ENCODE results near the gene FAM8A1.

The FAM8A1 gene

DNA sequence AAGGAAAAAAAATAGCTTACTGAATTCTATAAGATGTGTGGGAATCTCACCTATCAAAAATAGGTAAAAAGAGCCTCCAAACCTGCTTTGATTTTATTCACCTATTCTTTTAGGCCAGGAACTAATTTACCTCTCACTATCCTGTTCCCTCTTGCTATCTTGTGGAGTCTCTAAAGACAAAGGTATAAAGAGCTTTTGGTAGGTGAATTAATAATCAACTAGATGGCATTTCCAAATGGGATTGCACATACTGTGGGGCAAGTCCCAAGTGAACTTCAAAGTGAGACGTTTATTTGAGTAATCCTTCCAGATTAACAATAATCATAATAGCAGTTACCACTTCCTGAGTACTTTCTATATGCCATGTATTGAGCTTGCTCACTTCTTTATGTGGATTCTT, 2.8 kb downstream of the FAM8A1 start:
- no peak for DNase-seq (ENCODE audit: low spot score)

DNA sequence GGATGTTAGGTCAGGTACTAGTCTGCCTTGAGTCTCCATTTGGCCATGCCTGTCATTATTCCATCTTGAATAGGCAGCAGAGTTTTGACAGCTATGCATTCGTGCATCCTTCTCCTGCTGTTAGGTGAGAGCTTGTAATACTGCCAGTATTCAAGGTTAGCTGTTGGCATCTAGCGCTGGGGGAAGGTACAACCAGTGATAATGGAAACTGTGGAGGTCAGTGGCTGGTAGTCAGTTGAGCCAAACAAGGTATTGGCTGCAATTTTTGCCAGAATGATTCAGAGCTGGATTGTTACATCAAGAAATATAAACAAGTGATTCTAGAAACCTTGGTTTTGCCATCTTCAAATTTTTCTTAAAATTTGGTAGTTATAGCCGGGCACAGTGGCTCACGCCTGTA, 6.5 kb downstream of the FAM8A1 start:
- no peak for DNase-seq (ENCODE audit: low spot score)

DNA sequence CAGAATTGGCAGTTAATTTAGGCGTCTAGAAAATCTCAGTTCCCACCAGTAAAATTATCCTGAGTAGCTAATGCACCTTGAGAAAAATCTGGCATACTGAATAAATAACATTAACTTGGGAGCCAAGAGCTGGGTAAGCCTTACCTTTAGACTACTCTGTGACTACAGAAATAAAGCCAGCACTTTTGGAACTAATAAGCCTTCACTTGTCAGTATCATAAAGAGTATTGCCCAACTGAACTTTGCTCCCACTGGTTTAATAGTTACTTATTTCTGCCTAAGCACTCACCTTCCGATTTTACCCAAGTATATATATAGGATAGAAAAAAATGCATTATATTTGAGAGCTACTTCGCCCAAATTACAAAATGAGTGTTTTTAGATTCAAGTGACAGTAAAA, 10.7 kb downstream of the FAM8A1 start:
- DNase-seq (ENCODE audit: low spot score), result peak; percentile 13

DNA sequence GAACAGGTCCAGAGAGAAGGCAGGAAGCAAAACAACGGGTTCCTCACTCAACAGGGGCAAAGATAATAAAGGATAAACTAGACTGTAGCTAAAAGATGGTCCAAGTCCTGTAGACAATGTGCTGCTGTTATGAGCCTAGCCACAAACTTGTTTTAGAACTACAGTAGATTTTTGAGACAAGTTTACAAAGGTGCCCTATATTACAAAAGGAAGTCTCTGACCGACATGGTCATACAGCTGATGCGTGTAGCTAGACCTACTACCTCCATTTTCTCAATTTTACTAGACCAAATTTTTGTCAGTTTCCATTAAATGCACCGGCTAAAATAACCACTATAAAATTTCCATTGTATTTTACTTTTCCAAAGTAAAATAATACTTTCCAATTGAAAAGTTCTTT, 11.9 kb downstream of the FAM8A1 start:
- DNase-seq (ENCODE audit: low spot score), result no peak

DNA sequence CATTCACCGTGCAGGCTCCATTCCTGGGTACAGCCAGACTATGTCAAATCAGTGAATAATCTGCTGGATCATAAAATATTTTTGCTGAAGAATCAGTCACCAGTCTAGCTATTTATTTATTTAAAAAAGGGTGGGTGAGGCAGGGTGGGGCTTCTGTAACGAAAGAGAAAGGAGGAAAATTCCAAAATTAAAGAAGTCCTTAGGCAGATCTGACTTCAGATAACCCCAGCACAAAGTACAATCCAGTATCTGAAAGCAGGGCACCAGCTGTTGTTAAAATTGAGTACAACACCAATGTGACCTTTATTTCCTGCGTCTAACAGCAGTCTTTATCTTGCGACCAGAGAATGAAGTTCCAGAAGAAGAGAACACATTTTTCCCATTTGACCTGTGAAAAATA, 15.7 kb downstream of the FAM8A1 start:
- no peak for DNase-seq (ENCODE audit: low spot score)

DNA sequence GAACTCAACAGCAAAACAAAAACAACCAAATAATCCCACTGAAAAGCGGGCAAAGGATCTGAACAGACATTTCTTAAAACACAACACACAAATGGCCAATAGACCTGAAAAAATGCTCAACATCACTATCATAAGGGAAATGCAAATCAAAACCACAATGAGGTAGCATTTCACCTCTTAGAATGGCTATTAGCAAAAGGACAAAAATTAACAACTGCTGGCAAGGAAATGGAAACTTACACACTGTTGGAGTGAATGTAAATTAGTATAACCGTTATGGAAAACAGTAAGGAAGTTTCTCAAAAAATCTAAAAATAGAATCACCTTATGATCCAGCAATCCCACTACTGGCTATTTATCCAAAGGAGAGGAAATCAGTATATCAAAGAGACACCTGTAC, 20.9 kb downstream of the FAM8A1 start:
- DNase-seq (ENCODE audit: low spot score), result no peak

DNA sequence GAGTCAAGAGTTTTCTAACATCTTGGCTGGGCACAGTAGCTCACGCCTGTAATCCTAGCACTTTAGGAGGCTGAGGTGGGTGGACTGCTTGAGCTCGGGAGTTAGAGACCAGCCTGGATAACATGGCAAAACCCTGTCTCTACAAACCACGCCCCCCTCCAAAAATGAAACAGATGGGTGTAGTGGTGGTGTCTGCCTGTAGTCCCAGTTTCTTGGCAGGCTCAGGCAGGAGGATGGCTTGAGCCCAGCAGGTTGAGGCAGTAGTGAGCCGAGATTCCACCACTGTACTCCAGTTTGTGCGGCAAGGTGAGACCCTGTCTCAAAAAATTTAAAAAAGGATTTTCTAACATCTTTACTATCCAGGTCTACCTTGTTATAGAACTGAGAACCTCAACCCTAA, 22.0 kb downstream of the FAM8A1 start:
- no peak for DNase-seq (ENCODE audit: low spot score)

DNA sequence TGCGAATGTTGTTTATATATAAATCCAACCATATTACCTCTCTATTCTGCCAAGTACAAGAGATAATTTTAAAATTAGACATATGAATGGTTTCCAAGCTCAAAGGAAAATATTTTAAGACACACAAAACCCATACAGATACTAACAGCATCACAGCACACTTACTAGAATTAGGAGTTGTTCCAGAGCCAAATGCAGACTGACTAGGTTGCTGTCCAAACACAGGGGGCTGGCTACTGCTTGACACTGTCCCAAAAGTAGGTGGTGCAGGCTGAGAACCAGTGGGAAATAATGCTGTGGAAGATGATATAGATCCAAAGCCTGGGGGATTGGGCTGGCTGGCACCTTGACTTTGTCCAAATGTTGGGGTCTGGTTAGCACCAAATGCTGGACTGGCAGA, 24.3 kb downstream of the FAM8A1 start:
- no peak for DNase-seq (ENCODE audit: low spot score)

DNA sequence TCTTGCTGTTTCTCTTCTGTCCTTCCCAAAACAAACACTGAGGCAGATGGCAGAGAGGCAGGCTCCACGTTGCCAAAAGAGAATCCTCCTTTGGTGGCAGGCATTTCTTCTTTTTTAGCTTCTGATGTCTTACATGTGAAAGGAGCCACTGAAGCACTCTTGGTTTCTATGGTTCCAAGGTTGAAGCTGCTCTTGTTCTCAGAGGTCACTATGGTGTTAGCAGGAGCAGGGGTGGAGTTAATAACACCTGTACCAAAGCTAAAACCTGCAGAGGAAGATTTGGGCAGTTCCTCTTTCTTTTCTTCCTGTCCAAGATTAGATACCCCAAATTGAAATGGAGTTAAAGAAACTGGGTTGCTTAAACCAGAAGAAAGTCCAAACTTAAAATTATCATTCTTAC, 28.8 kb downstream of the FAM8A1 start:
- DNase-seq (ENCODE audit: low spot score), result no peak

DNA sequence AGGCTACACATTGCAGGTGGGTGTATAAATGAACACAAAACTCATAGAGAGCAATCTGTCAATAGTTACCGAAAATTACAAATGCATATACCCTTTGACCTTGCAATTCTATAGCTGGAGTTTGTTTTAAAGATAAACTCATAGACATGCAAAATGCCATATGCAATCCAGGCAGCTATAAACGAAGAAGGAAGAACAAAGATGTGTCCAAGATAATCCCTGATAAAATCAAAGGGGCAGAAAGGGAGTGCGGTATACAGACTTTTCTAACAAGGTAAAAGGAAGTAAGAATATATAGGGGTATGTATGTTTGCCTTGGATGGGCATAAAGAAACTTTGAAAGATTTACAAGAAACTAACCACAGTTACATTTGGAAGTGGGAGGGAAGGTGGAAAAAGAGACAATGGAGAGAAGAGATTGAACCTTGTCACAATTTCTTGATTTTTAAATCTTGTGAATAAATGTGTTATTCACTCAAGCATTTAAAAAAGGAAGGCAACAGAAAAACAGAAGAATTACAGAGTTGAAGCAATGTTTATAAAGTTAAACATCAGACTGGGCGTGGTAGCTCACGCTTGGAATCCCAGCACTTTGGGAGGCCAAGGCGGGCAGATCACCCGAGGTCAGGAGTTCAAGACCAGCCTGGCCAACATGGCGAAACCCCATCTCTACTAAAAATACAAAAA, 29.9 kb downstream of the FAM8A1 start:
- DNase-seq (ENCODE audit: low spot score), result no peak

DNA sequence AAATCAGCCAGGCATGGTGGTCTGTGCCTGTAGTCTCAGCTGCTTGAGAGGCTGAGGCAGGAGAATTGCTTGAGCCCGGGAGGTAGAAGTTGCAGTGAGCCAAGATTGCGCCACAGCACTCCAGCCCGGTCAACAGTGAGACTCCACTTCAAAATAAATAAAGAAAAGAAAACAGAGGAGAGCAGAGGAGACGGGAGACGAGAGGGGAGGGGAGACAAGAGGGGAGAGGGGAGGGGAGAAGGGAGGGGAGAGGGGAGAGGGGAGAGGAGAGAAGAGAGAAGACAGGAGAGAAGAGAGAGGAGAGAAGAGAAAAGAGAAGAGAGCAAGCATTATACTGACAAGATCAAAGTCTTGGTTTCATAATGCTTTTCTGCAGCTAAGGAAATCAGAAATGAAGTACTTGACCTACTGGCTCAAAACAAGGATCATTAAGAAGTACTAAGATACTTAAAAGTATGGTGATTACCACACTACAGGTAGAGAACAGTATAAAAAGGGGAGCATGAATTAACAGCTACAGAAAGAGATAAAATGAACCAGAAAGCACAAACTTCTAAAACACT, 30.5 kb downstream of the FAM8A1 start:
- no peak for DNase-seq (ENCODE audit: low spot score)

DNA sequence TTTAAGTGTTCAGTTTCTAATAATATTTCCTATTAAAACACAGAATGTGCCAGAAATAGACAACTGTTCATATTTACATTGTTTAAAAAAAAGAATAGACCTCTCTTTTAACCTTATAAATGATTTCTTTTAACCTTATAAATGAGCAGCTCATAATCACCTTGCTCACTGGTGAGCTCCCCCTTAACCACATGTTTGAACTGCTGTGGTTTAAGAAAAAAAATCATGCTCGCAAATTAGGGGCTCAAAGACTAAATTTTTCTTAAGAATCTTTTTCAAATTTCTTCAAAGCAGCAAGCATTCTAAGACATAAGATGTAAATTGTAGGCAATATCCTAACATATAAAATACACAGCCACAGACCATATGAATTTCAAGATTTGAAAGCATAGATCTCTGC, 32.8 kb downstream of the FAM8A1 start:
- no peak for DNase-seq (ENCODE audit: low spot score)

DNA sequence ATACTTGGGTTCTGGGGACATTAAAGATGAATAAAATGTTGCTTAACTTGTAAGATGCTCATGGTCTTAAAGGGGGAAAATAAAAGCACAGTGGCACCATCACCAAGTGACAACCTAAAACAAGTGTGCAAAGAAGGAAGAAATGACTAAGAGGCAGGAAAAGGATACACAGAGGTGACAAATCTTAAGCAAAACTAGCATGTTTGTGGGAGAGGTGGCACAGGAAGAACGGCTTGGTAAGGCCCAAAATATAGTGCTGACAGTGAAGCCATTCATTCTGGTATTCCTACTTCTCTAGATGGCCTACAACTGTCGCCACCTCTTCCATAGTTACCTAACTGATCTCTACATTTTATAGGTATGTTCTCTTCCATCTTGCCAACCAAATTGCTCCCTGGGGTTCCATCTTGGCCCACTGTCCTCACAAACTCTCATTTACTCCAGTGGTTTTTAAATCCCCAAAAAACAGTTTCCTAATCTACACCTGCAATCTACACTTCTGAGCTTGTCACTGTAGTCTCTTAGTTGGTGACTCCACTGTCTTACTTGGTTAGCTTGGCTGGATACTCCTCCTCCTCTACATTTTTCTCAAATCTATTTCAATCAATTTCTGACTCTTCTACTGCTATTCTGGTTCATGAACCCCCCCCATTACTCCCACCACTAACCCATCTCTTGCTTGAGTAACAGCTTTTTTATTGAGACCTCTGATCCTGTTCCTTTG, 33.5 kb downstream of the FAM8A1 start:
- no peak for DNase-seq (ENCODE audit: low spot score)

DNA sequence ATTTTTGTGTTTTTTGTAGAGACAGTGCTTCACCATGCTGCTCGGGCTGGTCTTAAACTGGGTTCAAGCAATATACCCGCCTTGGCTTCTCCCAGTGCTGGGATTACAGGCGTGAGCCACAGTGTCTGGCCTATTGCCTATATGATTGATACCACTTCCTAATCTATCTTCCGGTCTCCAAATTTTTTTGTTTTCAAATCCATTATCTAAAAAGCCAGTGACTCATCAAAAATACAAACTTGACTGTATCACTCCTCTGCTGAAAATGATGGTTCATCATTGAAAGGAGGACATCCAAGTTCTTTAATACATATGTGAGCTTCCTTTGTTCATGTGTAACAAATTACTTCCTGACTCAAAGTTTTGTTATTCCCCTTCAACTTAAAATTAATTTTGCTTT, 35.5 kb downstream of the FAM8A1 start:
- no peak for DNase-seq (ENCODE audit: low spot score)

DNA sequence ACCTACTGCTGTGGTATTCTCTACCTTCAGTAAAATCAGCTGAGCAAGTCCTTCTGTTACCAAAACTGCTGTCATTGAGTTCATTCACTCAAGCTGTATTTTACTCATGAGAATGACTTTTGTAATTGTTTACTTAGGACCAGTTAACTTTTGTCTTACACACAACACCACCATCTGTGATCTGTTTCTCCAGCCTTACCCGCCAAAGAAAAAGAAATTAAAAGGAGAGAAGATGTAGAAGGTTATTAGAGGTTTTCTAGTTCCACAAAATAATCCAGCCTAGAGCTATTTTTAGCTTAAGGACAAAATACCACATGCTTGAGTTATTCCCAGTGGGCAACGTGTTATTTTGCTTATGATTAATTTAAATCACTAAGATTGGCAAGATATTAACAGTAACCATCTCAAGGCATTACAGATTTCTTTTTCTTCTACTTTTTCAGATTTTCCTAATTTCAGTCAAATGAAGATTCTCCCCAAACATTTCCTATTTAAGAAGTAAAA, 38.2 kb downstream of the FAM8A1 start:
- no peak for DNase-seq (ENCODE audit: low spot score)

DNA sequence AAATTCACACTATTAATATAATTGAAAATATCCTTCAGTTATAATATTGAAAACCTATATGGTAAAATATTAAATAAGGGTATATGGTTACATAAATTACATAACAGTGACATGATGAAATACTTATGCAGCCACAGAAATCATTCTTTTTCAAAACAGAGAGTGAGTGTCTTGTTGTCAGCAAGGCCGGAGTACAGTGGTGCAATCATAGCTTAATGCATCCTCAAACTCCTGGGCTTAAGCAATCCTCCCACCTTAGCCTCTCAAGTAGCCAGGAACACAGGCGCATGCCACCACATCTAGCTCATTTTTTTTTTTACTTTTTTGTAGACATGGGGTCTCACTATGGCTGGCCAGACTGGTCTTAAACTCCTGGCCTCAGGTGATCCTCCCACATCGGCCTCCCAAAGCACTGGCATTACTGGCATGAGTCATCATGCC, 40.4 kb downstream of the FAM8A1 start:
- no peak for DNase-seq (ENCODE audit: low spot score)

DNA sequence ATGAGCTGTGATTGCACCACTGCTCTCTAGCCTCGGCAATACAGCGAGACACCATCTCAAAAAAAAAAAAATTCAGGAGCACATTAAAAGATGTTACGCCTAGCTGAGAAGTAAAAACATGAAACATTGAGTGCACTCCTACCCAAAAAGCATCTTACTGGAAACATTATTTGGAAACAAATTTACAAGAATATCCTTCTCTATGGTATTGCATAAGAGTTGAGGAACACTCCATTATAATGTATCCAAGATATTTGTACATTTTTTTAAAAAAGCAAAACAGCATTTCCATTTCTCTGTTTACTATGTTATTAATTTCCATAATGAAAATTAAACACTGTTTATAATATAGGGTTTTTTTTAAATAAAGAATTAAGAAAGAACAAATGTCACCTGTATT, 48.6 kb downstream of the FAM8A1 start:
- no peak for DNase-seq (ENCODE audit: low spot score)

DNA sequence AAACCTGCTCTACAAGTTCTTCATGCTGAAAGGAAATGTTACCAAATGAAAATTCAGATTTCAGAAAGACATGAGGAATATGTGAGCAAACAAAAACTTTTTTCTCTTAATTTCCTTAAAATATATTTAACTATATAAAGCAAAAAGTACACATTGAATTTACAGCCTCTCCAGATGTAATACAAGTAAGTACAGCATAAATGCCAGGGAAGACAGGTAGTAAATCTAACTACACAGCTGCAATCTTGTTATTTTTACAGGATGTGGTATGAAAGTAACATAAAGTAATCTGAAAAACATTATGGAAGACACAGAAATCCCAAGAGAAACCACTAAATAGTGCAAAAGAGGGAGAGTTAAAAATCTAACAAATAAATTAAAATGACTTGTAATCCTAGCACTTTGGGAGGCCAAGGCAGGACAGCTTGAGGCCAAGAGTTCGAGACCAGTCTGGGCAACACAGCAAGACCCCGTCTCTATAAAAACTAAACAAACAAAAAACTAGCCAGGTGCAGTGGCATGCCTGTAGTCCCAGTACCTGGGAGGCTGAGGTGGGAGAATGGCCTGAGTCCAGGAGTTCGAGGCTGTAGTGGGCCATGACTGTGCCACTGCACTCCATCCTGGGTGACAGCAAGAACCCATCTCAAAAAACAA, 50.7 kb downstream of the FAM8A1 start:
- DNase-seq (ENCODE audit: low spot score), result no peak

DNA sequence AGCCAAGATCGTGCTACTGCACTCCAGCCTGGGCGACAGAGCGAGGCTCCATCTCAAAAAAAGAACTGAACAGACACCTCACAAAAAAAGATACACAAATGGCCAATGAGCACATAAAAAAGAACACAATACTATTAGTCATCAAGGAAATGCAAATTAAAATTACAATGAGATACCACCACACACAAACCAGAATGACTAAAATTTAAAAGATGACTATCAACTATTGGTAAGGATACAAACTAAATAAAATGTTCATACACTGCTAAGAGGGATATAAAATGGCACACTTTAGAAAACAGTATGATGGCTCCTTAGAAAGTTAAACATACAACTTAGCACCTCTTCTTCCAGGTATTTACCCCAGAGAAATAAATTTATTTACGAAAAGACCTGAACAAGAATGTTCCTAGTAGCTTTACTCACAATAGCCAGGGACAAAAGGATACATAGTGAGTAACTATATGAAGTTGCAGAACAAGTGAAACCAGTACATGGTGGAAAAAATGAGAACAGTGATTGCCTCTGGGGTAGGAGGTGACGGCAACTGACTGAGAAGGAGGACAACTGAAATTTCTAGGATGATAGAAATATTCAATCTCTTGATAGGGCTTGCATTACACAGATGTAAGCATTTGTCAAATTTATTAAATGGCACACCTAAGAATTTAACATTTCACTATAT, 53.2 kb downstream of the FAM8A1 start:
- no peak for DNase-seq (ENCODE audit: low spot score)

DNA sequence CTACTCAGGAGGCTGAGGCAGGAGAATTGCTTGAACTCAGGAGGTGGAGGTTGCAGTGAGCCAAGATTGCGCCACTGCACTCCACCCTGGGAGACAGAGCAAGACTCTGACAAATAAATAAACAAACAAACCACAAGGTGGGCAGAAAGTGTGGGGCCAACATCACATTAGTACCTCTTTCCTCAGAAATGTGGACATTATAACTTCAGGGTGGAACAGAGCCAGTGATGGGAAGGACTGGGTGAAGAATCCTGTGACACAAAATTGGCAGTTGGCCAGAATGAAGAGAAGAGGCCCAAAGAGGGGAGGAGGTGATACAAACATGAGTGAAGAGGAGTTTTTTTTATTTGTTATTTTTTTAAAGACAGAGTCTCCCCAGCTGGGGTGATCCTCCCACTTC, 56.0 kb downstream of the FAM8A1 start:
- DNase-seq (ENCODE audit: low spot score), result no peak

DNA sequence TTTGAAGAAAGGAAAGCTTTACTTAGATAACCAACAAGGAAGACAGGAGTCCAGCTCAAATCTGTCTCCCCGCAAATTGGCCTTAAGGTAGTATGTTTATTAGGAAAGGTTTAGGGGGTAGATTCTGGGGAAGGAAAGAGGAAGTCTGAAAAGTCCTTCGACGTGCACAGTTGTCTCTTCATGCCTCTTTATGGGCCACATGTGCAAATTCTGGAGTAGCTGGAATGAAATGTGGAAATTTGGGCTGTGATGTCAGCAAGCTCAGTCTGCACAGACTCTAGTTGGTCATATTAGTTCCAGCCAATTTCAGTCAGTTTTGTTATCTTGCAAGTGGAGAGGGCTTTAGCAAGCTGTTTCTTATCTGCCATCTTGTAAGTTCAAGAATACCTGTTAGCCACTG, 56.5 kb downstream of the FAM8A1 start:
- no peak for DNase-seq (ENCODE audit: low spot score)
